HEK293 (cell line): ENCODE results near the gene OTOL1.
"Not testable (repeated sequence)": the region's sequence is repeated elsewhere in the genome, so short reads cannot be mapped to it uniquely, and the experiment has no call there.

Source experiments
- CTCF ChIP-seq: fragments of 450-650 bp; formaldehyde crosslinking; IDR thresholded peaks from 2 replicates; pipeline ENCODE4 v1.5.1; 2016; ENCODE audit warnings: missing biosample characterization, missing genetic modification characterization
- RBAK ChIP-seq: fragments of 450-650 bp; formaldehyde crosslinking; IDR thresholded peaks from 2 replicates; pipeline ENCODE4 v1.5.1; 2016; ENCODE audit warnings: missing biosample characterization, missing genetic modification characterization
- ZNF549 ChIP-seq: fragments of 450-650 bp; IDR thresholded peaks from 2 replicates; pipeline ENCODE4 v1.5.1; 2018; ENCODE audit warnings: missing biosample characterization, missing genetic modification characterization, mild to moderate bottlenecking, inconsistent platforms, moderate library complexity
- ZNF76 ChIP-seq: fragments of 450-650 bp; formaldehyde crosslinking; IDR thresholded peaks from 2 replicates; pipeline ENCODE4; 2016; ENCODE audit warnings: low read depth, missing biosample characterization, missing genetic modification characterization, borderline replicate concordance
- ZNF768 ChIP-seq: fragments of 450-650 bp; formaldehyde crosslinking; IDR thresholded peaks from 2 replicates; pipeline ENCODE4 v1.5.1; 2018; ENCODE audit warnings: missing biosample characterization, mild to moderate bottlenecking, missing genetic modification characterization
- ZSCAN23 ChIP-seq: fragments of 450-650 bp; formaldehyde crosslinking; IDR thresholded peaks from 2 replicates; pipeline ENCODE4 v1.5.1; 2016; ENCODE audit warnings: missing biosample characterization, missing genetic modification characterization

GRCh38 chr3:161488284-161488683 lies 8.3 kb upstream of the OTOL1 start:
- not testable (repeated sequence) for TF ChIP-seq ZNF549 (tag by site-specific recombination); ZNF76 (tag by site-specific recombination); RBAK (tag by site-specific recombination); CTCF; ZSCAN23 (tag by site-specific recombination); ZNF768 (tag by site-specific recombination)
